Globus pallidus (tissue), 1 donor: ENCODE data around the gene AXIN2.
A peak's percentile ranks its signal among the peaks of the same experiment; 100 is the strongest.

Experiments
- DNase-seq: peaks from one replicate; pipeline ENCODE4 v3.0.0-alpha.2; 2015; ENCODE audit warnings: low spot score

AXIN2 gene

GRCh38 chr17:65584604-65585521, 23.4 kb upstream of the AXIN2 start:
- peak; percentile 15 for DNase-seq

DNA sequence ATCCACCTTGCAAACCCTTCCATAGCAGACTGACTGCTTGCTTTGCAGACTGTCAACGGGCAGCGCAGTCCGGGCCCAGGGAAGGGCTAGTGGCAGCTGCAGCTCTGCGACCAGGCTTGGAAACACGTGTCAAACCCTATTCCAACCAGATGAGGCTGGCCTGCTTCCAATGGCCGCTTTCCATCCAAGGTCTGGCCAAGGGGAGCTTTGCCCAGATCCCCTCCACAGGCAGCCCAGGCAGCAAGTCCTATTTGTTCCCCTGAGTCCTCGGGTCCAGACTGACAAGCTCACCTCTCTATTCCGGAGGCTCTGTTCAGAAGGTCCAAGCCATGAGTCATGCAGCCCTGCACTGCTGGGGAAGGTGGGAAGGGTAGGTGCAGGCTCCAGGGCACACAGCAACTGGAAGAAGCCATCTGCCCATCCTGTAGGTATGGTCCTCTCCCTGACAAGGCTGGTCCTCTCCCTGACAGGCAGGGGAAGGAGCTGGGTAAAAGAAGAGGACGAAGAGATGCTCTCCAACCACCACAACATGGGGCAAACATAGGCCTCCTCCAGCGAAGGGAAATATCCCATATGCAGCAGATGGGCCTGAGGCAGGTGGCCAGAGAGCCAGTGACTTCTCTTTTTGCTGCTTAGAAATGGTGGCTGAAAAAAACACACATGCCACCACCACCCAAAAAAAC, 22.6 kb upstream of the AXIN2 start:
- peak; percentile 24 for DNase-seq

- DNase-seq = no peak
Measured at GRCh38 chr17:65576939-65577338, 15.5 kb upstream of the AXIN2 start.

GRCh38 chr17:65573282-65573602, 11.8 kb upstream of the AXIN2 start:
- DNase-seq = no peak

DNA sequence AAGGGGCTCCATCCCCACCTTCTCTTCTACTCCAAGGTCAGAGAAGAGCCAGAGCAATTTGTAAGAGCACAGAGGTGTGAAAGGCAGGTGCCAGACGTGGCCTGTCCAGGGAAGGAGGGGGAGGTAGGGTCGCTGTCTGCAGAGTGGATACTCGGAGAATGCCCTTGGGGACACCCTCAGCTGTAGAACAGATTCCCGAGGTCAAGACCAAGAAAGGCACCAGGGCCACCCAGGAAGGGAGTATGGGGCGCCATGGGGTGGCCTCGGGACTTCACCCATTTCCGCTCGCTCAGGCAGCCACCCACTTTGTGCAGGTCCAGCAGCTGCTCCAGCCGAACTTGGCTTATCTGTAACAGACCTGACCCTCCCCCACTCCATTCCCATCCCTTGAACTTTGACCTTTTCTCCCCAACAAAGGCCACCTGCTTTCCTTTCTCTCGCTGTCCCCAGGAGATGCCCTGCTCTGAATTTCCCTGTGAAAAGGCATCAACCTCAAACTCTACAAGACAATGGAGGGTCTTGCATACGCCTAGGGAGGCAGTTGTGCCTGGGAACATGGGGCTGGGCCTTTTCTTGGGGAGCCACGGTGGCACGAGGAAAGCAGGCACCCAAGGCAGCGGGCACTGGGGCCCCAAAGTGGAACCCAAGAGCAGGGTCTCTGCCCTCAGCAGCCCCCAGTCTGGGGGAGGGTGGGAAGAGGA, 11.3 kb upstream of the AXIN2 start:
- DNase-seq = no peak

DNA sequence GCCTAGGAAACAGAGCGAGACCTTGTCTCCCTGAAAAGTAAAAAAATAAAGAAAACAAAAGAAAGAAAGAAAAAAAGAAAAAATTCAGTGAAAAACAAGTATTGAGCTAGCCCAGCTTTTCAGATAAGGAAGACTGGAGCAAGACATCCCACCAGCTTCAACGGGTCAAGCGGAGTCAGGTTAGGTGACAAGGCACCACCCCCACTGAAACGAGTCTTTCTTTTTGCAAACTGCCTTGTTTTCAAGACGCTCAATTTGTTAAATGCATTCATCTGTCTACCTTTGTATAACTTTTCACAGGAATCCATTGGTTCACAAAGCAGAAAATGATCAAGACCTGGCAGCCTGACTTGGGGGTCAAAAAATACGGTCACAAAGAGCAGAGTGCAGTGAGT, 10.7 kb upstream of the AXIN2 start:
- DNase-seq = no peak

DNA sequence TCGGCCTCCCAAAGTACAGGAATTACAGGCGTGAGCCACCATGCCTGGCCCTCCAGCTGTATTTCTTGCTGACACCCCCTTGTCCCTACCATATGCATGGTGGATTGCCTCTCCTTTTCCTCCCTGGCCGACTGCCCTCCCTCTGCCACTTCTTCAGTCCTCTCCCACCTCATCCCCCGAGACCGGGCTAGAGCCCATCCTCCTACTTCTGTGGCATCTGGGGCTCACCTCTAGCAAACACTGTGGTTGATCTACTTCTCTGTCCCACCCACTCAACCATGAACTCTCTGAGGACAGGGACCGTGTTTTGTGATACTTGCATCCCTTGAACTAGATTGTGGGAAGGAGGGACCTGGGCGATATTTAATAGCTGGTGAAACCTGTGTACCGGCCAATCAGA, 7.5 kb upstream of the AXIN2 start:
- DNase-seq = no peak

GRCh38 chr17:65567566-65567965, 6.1 kb upstream of the AXIN2 start:
- DNase-seq = no peak

- DNase-seq = no peak
Measured at GRCh38 chr17:65565559-65565958, 4.1 kb upstream of the AXIN2 start.

DNA sequence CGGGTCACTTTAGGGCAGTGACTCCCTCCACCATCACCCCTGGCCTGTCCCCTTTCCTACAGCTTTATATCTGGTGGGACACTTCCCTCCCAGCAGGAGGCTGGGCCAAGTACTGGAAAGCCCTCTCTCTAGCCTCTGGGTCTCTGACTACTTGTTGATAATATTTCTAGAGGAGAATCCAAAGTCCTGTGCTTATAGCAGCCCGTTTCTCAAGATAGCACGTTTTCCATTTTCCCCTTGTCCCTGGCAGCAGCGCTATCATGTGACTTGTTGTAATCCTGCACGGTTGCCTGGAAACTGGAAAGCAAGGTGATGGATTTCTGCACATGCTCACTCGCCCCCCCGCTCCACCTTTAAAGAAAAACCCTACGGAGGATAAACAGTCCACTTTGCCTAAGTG, 3.3 kb upstream of the AXIN2 start:
- no peak for DNase-seq

DNA sequence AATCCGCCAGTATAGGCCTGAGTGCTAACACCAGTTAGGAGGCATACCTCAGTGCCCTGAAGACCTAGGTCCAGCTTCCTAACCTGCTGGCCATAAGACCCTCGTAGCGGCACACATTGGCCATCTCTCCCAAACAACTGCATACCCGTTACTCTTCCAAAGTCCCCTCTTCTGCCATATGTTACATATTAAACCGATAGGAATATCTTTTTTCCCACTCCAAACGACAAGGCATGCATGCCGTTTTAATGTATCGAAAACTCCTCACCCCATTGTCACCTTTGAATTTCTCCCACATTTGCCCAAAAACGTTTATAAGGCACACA, 721 bp upstream of the AXIN2 start:
- no peak for DNase-seq

DNA sequence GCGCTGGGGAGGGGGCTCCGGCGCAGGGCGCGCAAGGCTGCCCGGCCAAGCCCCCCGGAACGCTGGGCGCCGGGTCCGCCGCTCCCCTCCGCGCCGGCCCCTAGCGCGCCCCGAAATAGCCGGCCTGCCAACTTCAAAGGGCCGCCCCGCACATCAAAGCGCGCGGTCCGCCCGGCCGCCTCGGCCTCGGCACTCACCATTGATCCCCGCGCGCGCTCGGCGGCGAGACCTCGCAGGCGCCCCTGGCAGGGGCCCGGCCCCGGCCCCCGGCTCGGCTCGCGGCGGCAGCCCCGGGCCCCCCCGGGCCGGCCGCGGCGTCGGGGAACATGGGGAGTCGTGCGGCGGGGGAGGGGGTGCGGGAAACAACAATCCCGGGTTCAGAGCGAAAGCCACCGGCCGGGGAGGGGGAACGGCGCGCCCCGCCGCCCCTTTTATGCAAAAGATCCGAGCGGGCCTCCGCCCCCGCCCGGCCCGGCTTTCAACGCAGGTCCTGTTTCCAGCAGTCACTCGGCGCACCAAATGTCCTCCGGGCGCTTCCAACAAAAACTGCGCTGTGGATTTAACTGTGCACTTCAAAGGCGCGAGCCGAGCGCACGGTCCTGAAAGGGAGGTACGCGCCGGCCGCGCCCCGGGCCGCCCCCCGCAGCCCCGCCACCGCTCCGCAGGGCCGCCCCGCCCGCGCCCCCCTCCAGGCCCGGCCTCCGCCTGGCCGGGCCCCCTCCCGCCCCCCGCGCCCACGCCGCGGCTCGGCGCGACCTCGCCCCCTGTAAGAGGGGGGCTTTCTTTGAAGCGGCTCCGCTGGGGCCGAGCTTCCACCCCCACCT, 608 bp downstream of the AXIN2 start:
- peak; percentile 66 for DNase-seq

- no peak for DNase-seq
Measured at GRCh38 chr17:65559804-65560627, 1.4 kb downstream of the AXIN2 start.

DNA sequence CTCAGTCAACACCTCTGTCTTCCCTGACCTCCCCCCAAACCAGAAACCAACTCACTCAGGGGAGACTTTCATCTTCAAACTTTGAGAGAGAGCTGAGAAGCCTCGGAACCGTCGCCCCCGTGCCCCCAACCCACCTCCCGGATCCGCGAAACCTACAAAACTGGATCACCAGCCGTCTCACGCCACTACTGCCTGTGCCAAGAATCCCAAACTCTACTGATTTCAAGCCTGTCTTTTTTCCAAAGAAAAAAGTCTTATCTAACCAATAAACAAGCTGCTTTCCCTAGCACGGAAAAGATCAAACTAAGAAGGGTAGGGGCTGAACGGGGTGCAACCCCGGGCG, 2.0 kb downstream of the AXIN2 start:
- DNase-seq = no peak

GRCh38 chr17:65558683-65559460, 2.6 kb downstream of the AXIN2 start:
- no peak for DNase-seq

DNA sequence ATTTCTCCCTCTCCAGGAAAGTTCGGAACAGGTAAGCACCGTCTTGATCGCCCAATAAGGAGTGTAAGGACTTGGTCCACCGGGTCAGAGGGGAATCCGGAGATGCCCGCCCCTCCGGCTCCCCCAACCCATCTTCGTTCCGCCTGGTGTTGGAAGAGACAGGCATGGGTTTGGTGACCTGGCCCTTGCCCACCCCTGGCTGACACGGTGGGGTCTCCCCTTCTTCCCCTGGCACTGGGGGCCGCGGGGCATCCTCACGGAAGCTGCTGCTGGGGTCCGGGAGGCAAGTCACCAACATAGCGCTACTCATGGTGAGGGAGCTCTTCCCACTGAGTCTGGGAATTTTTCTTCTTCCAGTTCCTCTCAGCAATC, 3.2 kb downstream of the AXIN2 start:
- no peak for DNase-seq

- DNase-seq = no peak
Measured at GRCh38 chr17:65557349-65558310, 3.8 kb downstream of the AXIN2 start.

DNA sequence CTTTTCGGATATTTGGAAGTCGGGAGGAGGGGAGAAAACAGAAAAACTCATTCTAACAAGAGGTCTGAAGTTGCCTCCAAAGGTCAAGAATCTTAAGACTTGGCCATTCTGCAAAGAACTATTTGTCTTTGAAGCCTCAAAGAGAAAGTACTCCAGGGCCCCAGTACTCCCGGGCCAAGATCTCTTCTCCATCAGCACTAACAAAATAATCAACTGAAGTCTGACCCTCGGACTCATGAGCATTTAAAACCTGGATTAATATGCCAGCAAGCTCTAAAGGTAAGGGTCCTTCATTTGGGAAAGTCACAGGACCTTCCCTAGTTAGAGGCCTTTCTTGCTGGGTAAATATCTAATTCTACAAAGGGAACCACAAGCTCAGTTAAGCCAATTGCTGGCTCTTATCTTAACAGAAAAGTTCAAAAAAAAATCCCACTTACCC, 4.5 kb downstream of the AXIN2 start:
- no peak for DNase-seq
